T47D (cell line): Measurements from ENCODE around the gene TBCK.
A peak's percentile ranks its signal among the peaks of the same experiment; 100 is the strongest.

ENCODE experiments used
- DNase-seq, 2 experiments: peaks; one replicate each; pipeline versions ENCODE4 v3.0.0 to v3.0.0-alpha.2; 2011 to 2012; ENCODE audit warnings: low read depth in 1 of 2, low spot score in 1 of 2
- JUND ChIP-seq: IDR thresholded peaks from 2 replicates; pipeline ENCODE4 v1.6.1; 2012; ENCODE audit warnings: low read depth
- in situ Hi-C: cut with HindIII; loops from 2 replicates; pipeline ENCODE4 v1.10.0; 2016; ENCODE audit warnings: low sequenced_read_pairs, low pct_unique_long_range_greater_than_20kb

The TBCK gene

GRCh38 chr4:105994061-105994460 lies 321.9 kb downstream of the TBCK start:
- no peak for TF ChIP-seq JUND
- DNase-seq, result peak in 1 of 2 experiments; percentile 68
- in situ Hi-C loops, result no loop called here

GRCh38 chr4:105992641-105993305 lies 323.2 kb downstream of the TBCK start:
- TF ChIP-seq JUND, result no peak
- in situ Hi-C loops, result no loop called here
- no peak for DNase-seq

GRCh38 chr4:105991726-105992125 lies 324.3 kb downstream of the TBCK start:
- in situ Hi-C loops, result no loop called here

More at GRCh38 chr4:105991726-105992125, 324.3 kb downstream of the TBCK start:
- no peak for TF ChIP-seq JUND
- no peak for DNase-seq
